ENCODE measurements around the gene STX16.

The STX16 gene

GRCh38 chr20:58655328-58656107, 4.4 kb downstream of the STX16 start:
- no peak overlapping the region for H3K4me3 ChIP-seq (ENCODE audit: control insufficient read depth, low read depth, low read length)
- no peak for DNase-seq (ENCODE audit: low read depth)
- TF ChIP-seq CTCF (conservative IDR thresholded peaks at IDR 0.05; ENCODE audit: control insufficient read depth, insufficient read depth, low read depth, low read length) = no peak

DNA sequence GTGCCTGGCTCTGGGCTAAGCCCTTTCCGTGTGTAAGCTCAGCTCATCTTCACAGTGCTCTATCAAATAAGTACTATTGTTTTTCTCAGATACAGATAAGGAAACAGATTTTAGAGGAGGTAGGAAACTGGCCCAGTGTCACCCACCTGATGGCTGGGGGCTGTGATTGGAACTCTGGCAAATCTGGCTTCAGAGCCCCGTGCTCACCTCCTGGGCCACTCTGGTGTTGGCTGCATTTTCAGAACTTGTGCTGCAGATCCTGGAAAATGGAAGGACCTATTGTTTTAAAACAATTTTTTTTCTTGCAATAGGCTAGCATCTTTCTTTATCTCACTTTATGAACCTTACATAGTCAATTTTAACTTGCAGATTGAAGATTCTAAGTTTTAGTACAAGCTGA, 5.7 kb downstream of the STX16 start:
- H3K4me3 ChIP-seq (ENCODE audit: control insufficient read depth, low read depth, low read length) = no peak overlapping the region
- DNase-seq (ENCODE audit: low read depth) = no peak

DNA sequence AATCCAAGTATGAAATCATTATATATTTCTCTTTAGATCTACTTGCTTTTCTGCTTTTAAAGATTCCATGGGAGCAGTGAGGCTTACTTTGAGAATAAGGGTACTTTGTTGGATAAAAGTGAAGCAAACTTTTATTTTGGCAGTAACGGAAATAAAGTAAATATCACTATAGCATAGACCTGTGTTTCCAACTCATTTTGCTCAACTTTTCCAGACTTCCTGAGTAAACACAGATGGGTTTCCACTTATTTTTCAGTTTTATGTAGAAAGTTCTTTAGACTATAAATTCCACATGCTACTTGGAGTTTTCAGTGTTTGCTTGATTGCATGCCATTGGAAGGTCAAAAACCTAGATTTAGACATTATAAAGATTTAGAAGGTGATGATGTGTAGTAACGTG, 6.2 kb downstream of the STX16 start:
- TF ChIP-seq CTCF (conservative IDR thresholded peaks at IDR 0.05; ENCODE audit: control insufficient read depth, insufficient read depth, low read depth, low read length) = no peak
- DNase-seq (ENCODE audit: low read depth) = no peak
- H3K4me3 ChIP-seq (ENCODE audit: control insufficient read depth, low read depth, low read length) = no peak overlapping the region

More for the DNA sequence above, 5.7 kb downstream of the STX16 start:
- TF ChIP-seq CTCF (conservative IDR thresholded peaks at IDR 0.05; ENCODE audit: control insufficient read depth, insufficient read depth, low read depth, low read length) = no peak

DNA sequence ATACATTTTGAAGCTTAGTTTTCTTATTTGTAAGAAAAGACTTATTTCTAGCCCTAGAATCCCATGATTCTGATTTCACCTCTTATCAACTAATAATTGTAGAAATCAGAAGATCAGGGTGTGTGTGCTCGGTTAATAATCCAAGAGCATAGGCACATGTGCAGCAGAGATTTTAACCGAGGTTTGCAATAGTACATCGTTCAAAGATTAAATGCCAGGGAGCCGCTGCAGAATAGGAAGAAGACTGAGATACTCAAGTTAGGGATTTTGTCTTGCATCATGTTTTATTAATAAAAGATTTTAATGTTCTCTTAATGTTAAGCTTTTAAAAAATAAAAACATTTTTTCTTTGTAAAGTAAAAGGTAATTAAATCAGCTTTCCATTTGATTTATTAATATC, 6.9 kb downstream of the STX16 start:
- TF ChIP-seq CTCF (conservative IDR thresholded peaks at IDR 0.05; ENCODE audit: control insufficient read depth, insufficient read depth, low read depth, low read length) = no peak
- H3K4me3 ChIP-seq (ENCODE audit: control insufficient read depth, low read depth, low read length) = no peak overlapping the region
- DNase-seq (ENCODE audit: low read depth) = no peak

- no peak for DNase-seq (ENCODE audit: low read depth)
- no peak overlapping the region for H3K4me3 ChIP-seq (ENCODE audit: control insufficient read depth, low read depth, low read length)
- TF ChIP-seq CTCF (conservative IDR thresholded peaks at IDR 0.05; ENCODE audit: control insufficient read depth, insufficient read depth, low read depth, low read length) = no peak
Measured at GRCh38 chr20:58658760-58659159, 7.7 kb downstream of the STX16 start.

DNA sequence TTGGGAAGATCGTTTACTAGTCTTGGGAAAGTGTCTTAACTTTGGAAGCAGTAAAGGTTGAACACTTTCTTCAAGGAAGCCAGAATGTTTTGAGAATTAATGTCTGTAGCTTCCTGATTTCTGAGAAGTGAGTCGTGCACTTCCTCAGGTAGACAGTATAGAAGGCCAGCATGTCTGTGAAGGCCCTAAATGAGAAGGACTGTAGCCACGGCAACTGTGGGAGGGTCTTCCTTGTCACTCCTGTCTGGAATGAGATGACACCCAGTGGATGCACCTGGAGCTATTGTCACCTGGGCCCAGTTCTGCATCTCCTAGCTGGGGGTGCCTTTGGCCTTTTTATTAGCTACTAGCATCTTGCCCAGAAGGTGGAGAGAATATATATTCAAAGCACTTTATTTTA, 8.8 kb downstream of the STX16 start:
- DNase-seq (ENCODE audit: low read depth) = no peak
- no peak overlapping the region for H3K4me3 ChIP-seq (ENCODE audit: control insufficient read depth, low read depth, low read length)
- TF ChIP-seq CTCF (conservative IDR thresholded peaks at IDR 0.05; ENCODE audit: control insufficient read depth, insufficient read depth, low read depth, low read length) = no peak
